Measurements from ENCODE around the gene AATK. TPM values are rescaled to one million over a fixed set of nuclear protein-coding genes. Genes with fewer than 3 reads are reported as not detected.
A peak's percentile ranks its signal among the peaks of the same experiment; 100 is the strongest.

AATK gene
- total and polyA plus RNA-seq, 2 of the 13 experiments (the other 11 are each of a cell fraction or from before 2014, with no cell fraction given): 2.9 to 8.4 TPM

GRCh38 chr17:81101614-81102306 lies 64.3 kb downstream of the AATK start (continued):
- TF ChIP-seq E2F1 (CRISPR knock-in tag; IDR thresholded peaks at IDR 0.05) (peak; percentile 77), ZNF614 (CRISPR knock-in tag; IDR thresholded peaks at IDR 0.05; ENCODE audit: borderline replicate concordance) (peak; percentile 89; the same call in 1 of the 2 replicates), ZNF274 (CRISPR knock-in tag; IDR thresholded peaks at IDR 0.05) (peak; percentile 98), ZNF225 (CRISPR knock-in tag; IDR thresholded peaks at IDR 0.05) (peak; percentile 74; the same call in 1 of the 2 replicates), ZNF337 (CRISPR knock-in tag; IDR thresholded peaks at IDR 0.05; ENCODE audit: borderline replicate concordance, low read depth) (peak; percentile 93; the same call in 1 of the 2 replicates), SIX4 (CRISPR knock-in tag; IDR thresholded peaks at IDR 0.05) (peak; percentile 67; the same call in 1 of the 2 replicates), TFE3 (CRISPR knock-in tag; IDR thresholded peaks at IDR 0.05) (peak; percentile 70), MBD4 (IDR thresholded peaks at IDR 0.05; ENCODE audit: borderline replicate concordance, low read length) (no peak), NFE2 (CRISPR knock-in tag; IDR thresholded peaks at IDR 0.05) (no peak), NFKBIZ (CRISPR knock-in tag; IDR thresholded peaks at IDR 0.05) (peak; percentile 90; the same call in 1 of the 2 replicates), ZNF569 (CRISPR knock-in tag; IDR thresholded peaks at IDR 0.05; ENCODE audit: borderline replicate concordance) (no peak), TMF1 (CRISPR knock-in tag; IDR thresholded peaks at IDR 0.05; ENCODE audit: low read depth) (peak; percentile 80), KDM2A (CRISPR knock-in tag; IDR thresholded peaks at IDR 0.05; ENCODE audit: borderline replicate concordance, low read depth) (peak; percentile 99), ZBTB33 (CRISPR knock-in tag; IDR thresholded peaks at IDR 0.05) (peak; percentile 97), ZBTB25 (CRISPR knock-in tag; IDR thresholded peaks at IDR 0.05) (peak; percentile 84; the same call in 1 of the 2 replicates), TFAP4 (IDR thresholded peaks at IDR 0.05; ENCODE audit: borderline replicate concordance, low read depth) (peak; percentile 86; the same call in 1 of the 2 replicates), AFF4 (CRISPR knock-in tag; IDR thresholded peaks at IDR 0.05) (peak; percentile 87; the same call in 1 of the 2 replicates), POLR2A (IDR thresholded peaks at IDR 0.05; ENCODE audit: insufficient read depth in 1 of 2, low read depth in 2 of 2, low read length in 2 of 2) (no peak), XBP1 (CRISPR knock-in tag; IDR thresholded peaks at IDR 0.05) (0 out of 2 replicates have a peak, but pooled peaks have one; percentile 42)

Measured in HepG2 (cell line).